GM18873 (cell line): ENCODE results near the gene LDLRAD2.
"Not testable (repeated sequence)": the region's sequence is repeated elsewhere in the genome, so short reads cannot be mapped to it uniquely, and the experiment has no call there.

Experiments used
- ATAC-seq: cut with Tn5 transposase; IDR thresholded peaks from one replicate; pipeline ENCODE4 v1.9.1; 2021; ENCODE audit warnings: mild to moderate bottlenecking, moderate library complexity, moderate number of reproducible peaks; ENCODE audit not compliant: unreplicated experiment, low FRiP score

The LDLRAD2 gene

DNA sequence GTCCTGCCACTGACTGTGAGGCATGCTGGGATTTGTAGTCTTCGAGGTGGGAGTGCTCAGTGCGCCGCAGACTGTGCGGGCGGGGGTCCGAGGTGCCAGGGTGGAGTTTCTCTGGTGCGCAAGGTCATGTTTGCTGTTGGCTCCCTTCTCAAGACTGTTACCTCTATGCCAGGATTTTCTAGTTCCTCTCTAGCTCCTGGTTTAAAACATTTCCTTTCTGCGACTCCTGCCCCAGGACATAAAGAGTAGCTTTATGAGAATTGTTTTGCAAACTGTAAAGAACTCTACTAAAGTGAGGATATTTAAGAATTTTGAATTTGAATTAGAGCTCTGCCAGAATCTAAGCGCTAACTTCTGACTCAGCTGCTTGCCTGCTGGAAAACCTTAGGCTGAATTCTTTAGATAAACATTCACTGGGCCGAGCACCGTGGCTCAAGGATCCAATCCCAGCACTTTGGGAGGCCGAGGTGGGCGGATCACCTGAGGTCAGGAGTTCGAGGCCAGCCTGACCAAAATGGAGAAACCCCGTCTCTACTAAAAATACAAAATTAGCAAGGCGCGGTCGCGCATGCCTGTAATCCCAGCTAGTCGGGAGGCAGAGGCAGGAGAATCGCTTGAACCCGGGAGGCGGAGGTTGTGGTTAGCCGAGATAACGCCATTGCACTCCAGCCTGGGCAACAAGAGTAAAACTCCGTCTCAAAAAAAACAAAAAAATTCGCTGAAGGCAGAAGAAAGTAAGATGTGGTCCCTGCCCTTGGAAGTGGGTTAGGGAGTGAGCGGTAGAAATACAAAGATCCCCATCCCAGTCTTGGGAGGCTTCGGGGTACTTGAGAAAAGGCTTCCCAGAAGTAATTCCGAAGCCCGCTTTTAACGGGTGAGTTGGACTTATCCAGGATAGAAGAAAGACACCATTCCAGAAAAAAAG, 28.1 kb upstream of the LDLRAD2 start:
- ATAC-seq = no peak

GRCh38 chr1:21785764-21786163, 26.3 kb upstream of the LDLRAD2 start:
- ATAC-seq = not testable (repeated sequence)

DNA sequence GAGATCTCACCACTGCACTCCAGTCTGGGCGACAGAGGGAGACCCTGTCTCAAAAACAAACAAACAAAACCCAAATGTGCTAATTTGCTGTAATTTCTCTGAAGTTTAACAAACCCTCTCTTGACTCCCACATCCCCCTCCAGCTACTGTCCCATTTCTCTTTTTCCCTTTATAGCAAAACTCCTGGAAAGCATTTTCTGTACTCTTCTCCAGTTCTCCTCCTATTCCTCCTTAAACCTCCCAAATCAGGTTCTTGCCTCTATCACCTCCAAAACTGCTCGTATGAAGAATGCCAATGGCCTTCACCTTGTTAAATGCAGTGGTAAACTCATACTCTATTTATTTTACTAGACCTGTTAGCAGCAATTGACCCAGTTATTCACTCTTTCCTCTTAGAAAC, 25.4 kb upstream of the LDLRAD2 start:
- no peak for ATAC-seq

DNA sequence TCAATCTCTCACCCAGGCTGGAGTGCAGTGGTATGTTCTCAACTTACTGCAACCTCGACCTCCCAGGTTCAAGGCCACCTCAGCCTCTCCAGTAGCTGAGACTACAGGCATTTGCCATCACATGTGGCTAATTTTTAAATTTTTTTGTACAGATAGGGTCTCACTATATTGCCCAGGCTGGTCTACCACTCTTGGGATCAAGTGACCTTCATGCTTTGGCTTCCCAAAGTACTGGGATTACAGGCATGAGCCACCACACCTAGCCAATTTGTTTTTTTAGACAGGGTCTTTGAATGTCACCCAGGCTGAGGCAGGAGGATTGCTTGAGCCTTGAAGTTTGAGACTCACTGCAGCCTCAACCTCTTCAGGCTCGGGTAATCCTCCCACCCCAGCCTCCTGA, 19.0 kb upstream of the LDLRAD2 start:
- no peak for ATAC-seq

DNA sequence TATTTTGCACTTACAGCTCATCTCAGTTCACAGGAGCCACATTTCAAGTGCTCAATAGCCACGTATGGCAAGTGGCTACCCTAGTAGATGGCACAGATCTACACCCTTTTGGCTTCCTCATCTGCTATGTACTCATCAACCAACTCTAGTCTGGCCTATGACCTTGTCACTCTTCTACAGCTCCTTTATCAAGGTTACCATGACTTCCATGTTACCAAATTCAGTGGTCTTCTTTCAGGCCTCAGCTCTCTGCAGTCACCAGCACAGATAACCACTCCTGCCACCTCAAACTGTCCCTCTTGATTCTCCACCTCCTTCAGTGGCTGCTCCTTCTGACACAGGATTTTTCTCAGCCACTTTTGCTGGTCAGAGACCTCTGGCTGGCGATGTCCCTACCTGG, 17.4 kb upstream of the LDLRAD2 start:
- ATAC-seq = no peak

- ATAC-seq = no peak
Observed at GRCh38 chr1:21795075-21795474, 17.0 kb upstream of the LDLRAD2 start.

- no peak for ATAC-seq
Observed at GRCh38 chr1:21799730-21800129, 12.3 kb upstream of the LDLRAD2 start.

- ATAC-seq = no peak
Observed at GRCh38 chr1:21801100-21801499, 11.0 kb upstream of the LDLRAD2 start.

- ATAC-seq = no peak
Observed at GRCh38 chr1:21804536-21804935, 7.5 kb upstream of the LDLRAD2 start.

GRCh38 chr1:21813542-21813941, 1.5 kb downstream of the LDLRAD2 start:
- ATAC-seq = no peak

DNA sequence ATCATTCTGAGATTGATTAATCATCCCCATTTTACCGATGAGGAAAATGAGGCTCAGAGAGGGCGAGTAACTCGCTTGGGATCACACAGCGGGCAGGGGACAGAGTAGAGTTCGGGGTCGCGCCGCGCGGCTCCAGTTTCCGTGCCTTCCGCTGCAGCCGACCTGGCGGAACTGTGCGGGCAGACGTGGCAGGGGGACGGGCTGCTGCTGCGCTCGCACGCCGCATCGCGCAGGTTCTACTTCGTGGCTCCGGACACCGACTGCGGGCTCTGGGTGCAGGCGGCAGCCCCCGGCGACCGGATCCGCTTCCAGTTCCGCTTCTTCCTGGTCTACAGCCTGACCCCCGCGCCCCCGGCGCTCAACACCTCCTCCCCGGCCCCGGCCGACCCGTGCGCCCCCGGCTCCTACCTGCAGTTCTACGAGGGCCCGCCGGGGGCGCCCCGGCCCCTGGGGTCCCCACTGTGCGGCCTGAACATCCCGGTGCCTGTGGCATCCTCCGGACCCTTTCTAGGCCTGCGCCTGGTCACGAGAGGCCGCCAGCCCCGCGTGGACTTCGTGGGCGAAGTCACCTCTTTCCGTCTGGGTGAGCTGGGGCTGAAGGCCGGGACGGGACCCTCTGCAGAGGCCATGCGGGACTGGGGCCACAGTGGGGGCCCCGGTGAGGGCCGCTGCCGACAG, 2.3 kb downstream of the LDLRAD2 start:
- no peak for ATAC-seq

- no peak for ATAC-seq
Observed at GRCh38 chr1:21814981-21815582, 3.0 kb downstream of the LDLRAD2 start.

DNA sequence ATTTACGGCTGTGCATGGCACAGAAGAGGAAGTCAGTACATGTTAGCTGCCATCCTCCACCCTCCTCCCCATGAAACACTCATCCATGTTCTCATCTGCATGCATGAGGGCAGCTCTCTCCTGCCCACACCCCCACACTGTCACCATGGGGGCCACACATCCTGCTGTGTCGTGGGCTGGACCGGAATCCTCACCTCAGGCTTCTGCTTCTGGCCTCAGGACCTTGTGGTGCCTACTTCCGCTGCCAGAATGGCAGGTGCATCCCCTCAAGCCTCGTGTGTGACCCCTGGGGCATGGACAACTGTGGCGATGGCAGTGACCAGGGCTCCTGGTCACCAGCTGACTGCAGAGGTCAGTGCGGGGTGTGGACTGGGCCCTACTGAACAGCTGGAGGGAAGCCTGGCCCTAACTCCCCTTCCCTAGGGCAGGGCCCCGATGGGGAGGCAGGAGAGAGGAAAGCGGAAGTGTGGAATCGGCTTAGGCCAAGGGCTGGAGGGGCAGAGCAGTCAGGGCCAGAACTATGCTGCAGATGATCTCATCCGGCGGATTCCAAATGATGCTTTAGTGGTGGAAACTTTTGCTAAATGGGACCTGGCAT, 3.8 kb downstream of the LDLRAD2 start:
- no peak for ATAC-seq

DNA sequence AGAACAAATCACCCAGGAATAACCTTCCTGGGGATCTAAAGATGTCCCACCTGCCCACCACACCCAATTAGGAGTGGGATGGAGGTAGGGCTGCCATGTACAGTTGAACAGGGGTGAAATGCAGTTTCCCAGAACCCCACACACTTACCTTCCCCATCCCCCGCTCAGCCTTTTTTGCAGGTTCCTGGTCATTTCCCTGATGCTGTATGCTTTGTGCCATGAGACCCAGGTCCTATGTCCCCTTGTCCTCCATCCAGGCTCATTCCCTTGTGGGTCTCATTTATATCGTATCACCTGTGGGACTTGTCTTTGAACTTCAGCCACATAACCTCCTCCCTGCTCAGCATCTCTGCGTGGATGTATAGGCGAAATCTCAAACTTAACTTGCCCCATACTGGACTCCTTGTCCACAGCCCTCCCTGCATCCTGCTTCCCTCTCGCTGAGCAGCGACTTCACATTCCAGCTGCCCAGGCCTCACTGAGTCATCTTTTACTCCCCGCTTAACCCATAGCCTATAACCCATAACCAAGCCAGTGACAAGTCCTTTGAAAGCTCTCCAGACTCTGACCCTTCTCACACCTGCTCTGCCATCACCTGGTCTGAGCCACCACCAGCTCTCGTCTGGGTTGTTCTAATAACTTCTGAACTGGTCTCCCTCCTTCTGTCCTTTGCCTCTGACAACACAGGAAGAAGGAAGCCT, 4.7 kb downstream of the LDLRAD2 start:
- ATAC-seq = no peak

DNA sequence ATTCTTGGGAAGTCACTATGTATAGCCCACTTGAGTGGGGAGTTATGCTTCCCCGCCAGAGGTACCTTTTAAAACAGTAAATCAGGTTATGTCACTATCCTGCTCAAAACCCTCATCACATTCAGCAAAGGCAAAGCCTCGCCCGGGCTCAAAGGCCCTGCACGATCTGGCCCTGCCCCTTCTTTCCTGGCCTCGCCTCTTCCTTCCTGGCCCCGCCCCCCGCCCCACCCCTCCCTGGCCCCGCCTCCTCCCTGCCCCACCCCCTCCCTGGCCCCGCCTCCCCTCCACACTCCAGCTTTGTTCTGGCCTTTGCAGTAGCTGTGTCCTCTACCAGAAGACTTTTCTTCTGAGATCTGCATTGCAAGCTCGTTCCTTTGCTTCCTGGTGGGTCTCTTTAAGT, 6.6 kb downstream of the LDLRAD2 start:
- no peak for ATAC-seq

DNA sequence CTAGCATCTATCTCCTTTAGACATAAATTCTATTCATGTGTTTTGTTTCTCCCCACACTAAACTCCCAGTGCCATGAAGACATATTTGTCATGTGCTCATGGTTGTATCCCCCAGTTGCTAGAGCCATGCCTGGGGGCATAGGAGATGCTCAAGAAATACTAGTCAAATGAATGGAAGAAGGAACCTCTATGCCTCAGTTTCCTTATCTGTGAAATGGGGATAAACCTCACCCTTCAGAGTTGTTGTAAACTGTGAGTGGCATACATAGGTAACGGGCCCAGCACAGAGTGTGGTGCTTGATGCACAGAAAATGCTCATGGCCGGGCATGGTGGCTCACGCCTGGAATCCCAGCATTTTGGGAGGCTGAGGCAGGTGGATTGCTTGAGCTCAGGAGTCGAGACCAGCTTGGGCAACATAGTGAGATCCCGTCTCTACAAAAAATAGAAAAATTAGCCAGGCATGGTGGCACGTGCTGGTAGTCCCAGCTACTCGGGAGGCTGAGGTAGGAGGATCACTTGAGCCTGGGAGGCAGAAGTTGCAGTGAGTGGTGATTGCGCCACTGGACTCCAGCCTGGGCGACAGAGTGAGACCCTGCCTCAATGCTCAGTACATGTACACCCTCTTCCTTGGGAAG, 8.7 kb downstream of the LDLRAD2 start:
- ATAC-seq = no peak

DNA sequence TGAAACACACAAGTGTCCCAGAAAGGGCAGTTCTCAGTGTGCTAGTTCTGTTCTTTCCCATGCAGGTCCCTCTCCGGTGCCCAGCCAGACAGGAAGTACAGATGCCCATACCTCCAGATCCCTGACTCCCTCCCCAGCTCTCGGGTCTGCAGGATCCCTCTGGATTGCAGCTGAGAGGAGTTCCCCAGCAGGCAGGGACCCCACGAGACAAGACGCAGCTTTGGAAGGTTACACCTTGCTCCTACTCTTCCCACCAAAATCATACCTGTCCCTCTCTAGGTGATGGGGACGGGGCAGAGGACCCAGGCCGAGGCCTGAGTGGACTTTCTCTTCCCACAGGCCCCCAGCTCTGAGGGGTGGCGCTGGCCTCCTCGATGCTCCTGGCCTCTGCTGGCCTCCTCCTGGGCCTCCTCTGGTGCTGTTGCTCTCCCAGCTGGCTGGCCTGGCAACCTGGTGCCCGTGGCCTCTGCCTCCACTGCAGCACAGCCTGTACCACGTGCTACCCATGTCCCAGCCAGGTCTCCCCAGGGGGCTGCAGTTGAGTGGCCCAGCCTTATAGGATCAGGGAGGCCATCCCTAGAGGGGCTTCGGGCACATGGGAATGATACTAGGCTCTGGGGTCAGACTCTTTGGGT, 9.4 kb downstream of the LDLRAD2 start:
- no peak for ATAC-seq

DNA sequence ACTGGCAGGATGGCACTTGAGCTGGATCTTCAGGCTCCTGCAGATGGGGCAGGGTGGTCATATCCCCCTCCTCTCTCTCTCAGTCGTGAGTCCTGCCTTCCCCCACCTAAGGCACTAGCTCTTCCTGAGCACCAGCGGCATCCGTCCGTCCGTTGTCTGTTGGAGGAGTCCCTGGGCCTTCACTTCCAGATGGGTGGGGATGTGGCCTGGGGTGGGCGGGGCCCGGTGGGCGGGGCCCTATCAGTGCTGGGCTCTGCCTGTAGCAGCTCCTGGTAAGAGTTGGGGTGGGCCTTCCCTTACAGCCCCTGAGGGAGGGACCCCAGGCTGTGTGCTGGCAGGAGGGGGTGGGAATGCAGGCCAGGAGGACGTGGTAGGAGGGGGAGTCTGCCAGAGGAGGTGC, 10.3 kb downstream of the LDLRAD2 start:
- ATAC-seq = no peak

DNA sequence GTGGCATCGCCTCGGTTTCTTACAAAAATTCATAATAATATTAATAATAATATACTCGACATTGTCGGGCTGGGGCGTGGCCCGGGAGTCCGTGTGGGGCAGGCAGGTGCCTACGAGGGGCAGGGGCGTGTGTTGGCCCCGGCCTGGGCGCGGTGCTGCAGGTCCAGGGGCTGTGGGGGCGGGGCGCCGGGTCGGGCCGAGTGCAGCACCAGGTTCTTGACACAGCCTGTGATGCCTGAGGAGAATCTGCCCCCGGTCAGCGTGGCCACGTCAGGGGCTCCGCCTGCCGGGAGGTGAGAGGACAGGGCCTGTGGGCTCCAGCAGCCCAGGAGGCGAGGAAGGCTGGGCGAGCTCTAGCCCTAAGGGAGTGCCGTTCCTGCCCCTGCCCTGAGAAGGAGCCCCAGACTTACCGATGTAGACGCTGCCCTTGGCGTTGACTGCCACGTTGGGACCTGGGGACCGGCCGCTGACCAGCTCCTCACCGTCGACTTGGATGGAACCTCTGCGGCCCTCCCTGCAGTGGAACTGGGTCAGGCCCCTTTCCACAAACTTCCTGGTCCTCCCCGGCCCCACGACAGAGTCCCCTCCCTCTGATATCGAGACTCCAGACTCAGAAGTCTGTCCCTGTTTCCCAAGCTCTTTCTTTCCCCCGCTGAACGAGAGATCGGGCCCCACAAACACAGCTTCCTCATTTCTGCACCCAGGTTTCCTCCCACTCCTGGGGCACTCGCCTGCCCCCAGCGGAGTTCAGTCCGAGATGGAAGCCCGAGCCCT, 11.3 kb downstream of the LDLRAD2 start:
- no peak for ATAC-seq
